Omental fat pad (tissue), 4 donors: ENCODE data around the gene ADK. TPM values are rescaled to one million over a fixed set of nuclear protein-coding genes. Genes with fewer than 3 reads are reported as not detected.
"Not testable (repeated sequence)": the region's sequence is repeated elsewhere in the genome, so short reads cannot be mapped to it uniquely, and the experiment has no call there.

Experiments
- ATAC-seq: fragments of 150-250 bp; one replicate; pipeline ENCODE4 v1.9.1; 2016; ENCODE audit warnings: mild to moderate bottlenecking, moderate library complexity; ENCODE audit not compliant: low FRiP score
- DNase-seq: peaks from one replicate; pipeline ENCODE4 v3.0.0-alpha.2; 2019; ENCODE audit warnings: low spot score
- CTCF ChIP-seq, 3 donors: fragments of 450-650 bp; IDR thresholded peaks; one replicate each; pipeline ENCODE4 v1.5.1; 2016 to 2017; ENCODE audit warnings: antibody characterized with exemption in 3 of 3, mild to moderate bottlenecking in 3 of 3, moderate library complexity in 2 of 3
- total RNA-seq, 4 donors: library from RNA; depleted of rRNA; stranded (reverse); fragments of >200 nt; gene quantifications; one replicate each; pipeline ENCODE4 v1.1.0, GENCODE V29; 2016

The ADK gene
- total RNA-seq, 4 donors from 2014 or later = 19.4 to 23.3 (median 22.0) TPM

GRCh38 chr10:74575191-74575720, 424.2 kb downstream of the ADK start:
- no peak for ATAC-seq
- no peak for DNase-seq
- no peak for TF ChIP-seq CTCF (IDR thresholded peaks at IDR 0.05)

- DNase-seq (no peak), ATAC-seq (no peak)
- no peak for TF ChIP-seq CTCF (IDR thresholded peaks at IDR 0.05)
Observed at GRCh38 chr10:74575912-74576311, 424.9 kb downstream of the ADK start.

GRCh38 chr10:74576586-74576985, 425.6 kb downstream of the ADK start:
- DNase-seq (no peak), ATAC-seq (no peak)
- no peak for TF ChIP-seq CTCF (IDR thresholded peaks at IDR 0.05)

GRCh38 chr10:74580438-74580837, 429.4 kb downstream of the ADK start:
- ATAC-seq, DNase-seq: not testable (repeated sequence)

GRCh38 chr10:74582566-74582965, 431.5 kb downstream of the ADK start:
- TF ChIP-seq CTCF (IDR thresholded peaks at IDR 0.05) = no peak
- ATAC-seq = no peak
- DNase-seq = no peak

GRCh38 chr10:74585231-74586087, 434.4 kb downstream of the ADK start:
- TF ChIP-seq CTCF (IDR thresholded peaks at IDR 0.05) = no peak
- DNase-seq (no peak), ATAC-seq (no peak)

GRCh38 chr10:74586088-74586585, 435.1 kb downstream of the ADK start:
- TF ChIP-seq CTCF (IDR thresholded peaks at IDR 0.05) = no peak
- ATAC-seq (no peak), DNase-seq (no peak)
